ENCODE measurements around the gene SLC38A10. TPM values are rescaled to one million over a fixed set of nuclear protein-coding genes. Genes with fewer than 3 reads are reported as not detected.

Gene SLC38A10
- total and polyA plus RNA-seq, 10 of the 15 experiments (the other 5 are each of a cell fraction or from before 2014, with no cell fraction given), result 0.52 to 67.9 (median 22.1) TPM

GRCh38 chr17:81221842-81222619 is 73.1 kb downstream of the SLC38A10 start:
- RAD21 ChIA-PET (ENCODE audit: unreplicated experiment), result interaction anchor here (0.9 to 1.2 kb wide), 2 partner anchors 18 to 293 kb away, joined by 3 to 18 read pairs; partner anchors contain the start of genes NDUFAF8 and TEPSIN
- peak overlapping the region; percentile 43; the same call in 1 of the 2 replicates for H3K27ac ChIP-seq (ENCODE audit: control insufficient read depth, insufficient read depth)
- H3K4me1 ChIP-seq (ENCODE audit: control insufficient read depth, insufficient read depth, low read length), result peaks cover 9% of the 10 kb centered on the region
- FAIRE-seq (no peak), DNase-seq (ENCODE audit: low read depth, low spot score) (no peak), ATAC-seq (peak; percentile 2)
- peak overlapping the region; percentile 96 for H3K4me3 ChIP-seq
- no peaks in the 10 kb centered on the region for H4K20me1 ChIP-seq (ENCODE audit: control insufficient read depth, insufficient read depth)
- no peaks in the 10 kb centered on the region for H3K36me3 ChIP-seq (ENCODE audit: control insufficient read depth in 2 of 2, insufficient read depth in 2 of 2, low read length in 1 of 2)
- in situ Hi-C loops (cut with MboI), result no loop called here
- CTCF ChIA-PET, result interaction anchor here (0.7 to 1.3 kb wide), 5 partner anchors 11 to 70 kb away, joined by 3 to 4 read pairs (median 3); partner anchors contain the start of genes NDUFAF8 and TEPSIN
- no TSS peak for BruUV-seq (replicated peaks)
- peak overlapping the region; percentile 18 for H2AFZ ChIP-seq (ENCODE audit: control insufficient read depth, low read depth, low read length)
- POLR2A ChIA-PET, result interaction anchor here (1.3 kb wide), 2 partner anchors 17 to 73 kb away, joined by 8 to 18 read pairs; partner anchors contain the start of genes NDUFAF8, SLC38A10 and TEPSIN
- no peaks in the 10 kb centered on the region for H3K9me3 ChIP-seq (replicated peaks; ENCODE audit: control insufficient read depth, insufficient read depth, low read length)
- no peaks in the 10 kb centered on the region for H3K27me3 ChIP-seq (replicated peaks in 1 of 2; ENCODE audit: control insufficient read depth in 2 of 2, insufficient read depth in 2 of 2, low read length in 1 of 2)
- H3K4me2 ChIP-seq (ENCODE audit: control insufficient read depth, insufficient read depth), result peak overlapping the region; percentile 93
- peaks cover 3% of the 10 kb centered on the region for H3K79me2 ChIP-seq (ENCODE audit: control insufficient read depth, insufficient read depth, low read length)
- SMC1A ChIA-PET (ENCODE audit: uncharacterized antibody, unreplicated experiment), result interaction anchor here (0.6 to 1.1 kb wide), 3 partner anchors 10 to 263 kb away, joined by 3 read pairs; no protein-coding TSS in a partner anchor
- intact Hi-C loops (cut with micrococcal nuclease; ENCODE audit: unreplicated experiment), result no loop called here
- peak overlapping the region; percentile 62 for H3K9ac ChIP-seq (ENCODE audit: control insufficient read depth, insufficient read depth, low read length)
- 38% methylated on average over 16 of the region's 24 CpGs for WGBS (ENCODE audit: insufficient coverage, insufficient replicate concordance, low lambda C conversion rate, missing lambda C conversion rate)
- TF ChIP-seq, protein P1, sequence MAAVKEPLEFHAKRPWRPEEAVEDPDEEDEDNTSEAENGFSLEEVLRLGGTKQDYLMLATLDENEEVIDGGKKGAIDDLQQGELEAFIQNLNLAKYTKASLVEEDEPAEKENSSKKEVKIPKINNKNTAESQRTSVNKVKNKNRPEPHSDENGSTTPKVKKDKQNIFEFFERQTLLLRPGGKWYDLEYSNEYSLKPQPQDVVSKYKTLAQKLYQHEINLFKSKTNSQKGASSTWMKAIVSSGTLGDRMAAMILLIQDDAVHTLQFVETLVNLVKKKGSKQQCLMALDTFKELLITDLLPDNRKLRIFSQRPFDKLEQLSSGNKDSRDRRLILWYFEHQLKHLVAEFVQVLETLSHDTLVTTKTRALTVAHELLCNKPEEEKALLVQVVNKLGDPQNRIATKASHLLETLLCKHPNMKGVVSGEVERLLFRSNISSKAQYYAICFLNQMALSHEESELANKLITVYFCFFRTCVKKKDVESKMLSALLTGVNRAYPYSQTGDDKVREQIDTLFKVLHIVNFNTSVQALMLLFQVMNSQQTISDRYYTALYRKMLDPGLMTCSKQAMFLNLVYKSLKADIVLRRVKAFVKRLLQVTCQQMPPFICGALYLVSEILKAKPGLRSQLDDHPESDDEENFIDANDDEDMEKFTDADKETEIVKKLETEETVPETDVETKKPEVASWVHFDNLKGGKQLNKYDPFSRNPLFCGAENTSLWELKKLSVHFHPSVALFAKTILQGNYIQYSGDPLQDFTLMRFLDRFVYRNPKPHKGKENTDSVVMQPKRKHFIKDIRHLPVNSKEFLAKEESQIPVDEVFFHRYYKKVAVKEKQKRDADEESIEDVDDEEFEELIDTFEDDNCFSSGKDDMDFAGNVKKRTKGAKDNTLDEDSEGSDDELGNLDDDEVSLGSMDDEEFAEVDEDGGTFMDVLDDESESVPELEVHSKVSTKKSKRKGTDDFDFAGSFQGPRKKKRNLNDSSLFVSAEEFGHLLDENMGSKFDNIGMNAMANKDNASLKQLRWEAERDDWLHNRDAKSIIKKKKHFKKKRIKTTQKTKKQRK (IDR thresholded peaks at IDR 0.05; ENCODE audit: low read depth, low read length), result no peak
- TF ChIP-seq BCL11A (IDR thresholded peaks at IDR 0.05; ENCODE audit: low read depth, low read length), result no peak
- TF ChIP-seq TCF12 (IDR thresholded peaks at IDR 0.05; ENCODE audit: low read depth, low read length), result no peak
- TF ChIP-seq, protein P2, sequence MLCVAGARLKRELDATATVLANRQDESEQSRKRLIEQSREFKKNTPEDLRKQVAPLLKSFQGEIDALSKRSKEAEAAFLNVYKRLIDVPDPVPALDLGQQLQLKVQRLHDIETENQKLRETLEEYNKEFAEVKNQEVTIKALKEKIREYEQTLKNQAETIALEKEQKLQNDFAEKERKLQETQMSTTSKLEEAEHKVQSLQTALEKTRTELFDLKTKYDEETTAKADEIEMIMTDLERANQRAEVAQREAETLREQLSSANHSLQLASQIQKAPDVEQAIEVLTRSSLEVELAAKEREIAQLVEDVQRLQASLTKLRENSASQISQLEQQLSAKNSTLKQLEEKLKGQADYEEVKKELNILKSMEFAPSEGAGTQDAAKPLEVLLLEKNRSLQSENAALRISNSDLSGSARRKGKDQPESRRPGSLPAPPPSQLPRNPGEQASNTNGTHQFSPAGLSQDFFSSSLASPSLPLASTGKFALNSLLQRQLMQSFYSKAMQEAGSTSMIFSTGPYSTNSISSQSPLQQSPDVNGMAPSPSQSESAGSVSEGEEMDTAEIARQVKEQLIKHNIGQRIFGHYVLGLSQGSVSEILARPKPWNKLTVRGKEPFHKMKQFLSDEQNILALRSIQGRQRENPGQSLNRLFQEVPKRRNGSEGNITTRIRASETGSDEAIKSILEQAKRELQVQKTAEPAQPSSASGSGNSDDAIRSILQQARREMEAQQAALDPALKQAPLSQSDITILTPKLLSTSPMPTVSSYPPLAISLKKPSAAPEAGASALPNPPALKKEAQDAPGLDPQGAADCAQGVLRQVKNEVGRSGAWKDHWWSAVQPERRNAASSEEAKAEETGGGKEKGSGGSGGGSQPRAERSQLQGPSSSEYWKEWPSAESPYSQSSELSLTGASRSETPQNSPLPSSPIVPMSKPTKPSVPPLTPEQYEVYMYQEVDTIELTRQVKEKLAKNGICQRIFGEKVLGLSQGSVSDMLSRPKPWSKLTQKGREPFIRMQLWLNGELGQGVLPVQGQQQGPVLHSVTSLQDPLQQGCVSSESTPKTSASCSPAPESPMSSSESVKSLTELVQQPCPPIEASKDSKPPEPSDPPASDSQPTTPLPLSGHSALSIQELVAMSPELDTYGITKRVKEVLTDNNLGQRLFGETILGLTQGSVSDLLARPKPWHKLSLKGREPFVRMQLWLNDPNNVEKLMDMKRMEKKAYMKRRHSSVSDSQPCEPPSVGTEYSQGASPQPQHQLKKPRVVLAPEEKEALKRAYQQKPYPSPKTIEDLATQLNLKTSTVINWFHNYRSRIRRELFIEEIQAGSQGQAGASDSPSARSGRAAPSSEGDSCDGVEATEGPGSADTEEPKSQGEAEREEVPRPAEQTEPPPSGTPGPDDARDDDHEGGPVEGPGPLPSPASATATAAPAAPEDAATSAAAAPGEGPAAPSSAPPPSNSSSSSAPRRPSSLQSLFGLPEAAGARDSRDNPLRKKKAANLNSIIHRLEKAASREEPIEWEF (IDR thresholded peaks at IDR 0.05; ENCODE audit: insufficient replicate concordance, low read depth, low read length), result no peak
- TF ChIP-seq, protein P3, sequence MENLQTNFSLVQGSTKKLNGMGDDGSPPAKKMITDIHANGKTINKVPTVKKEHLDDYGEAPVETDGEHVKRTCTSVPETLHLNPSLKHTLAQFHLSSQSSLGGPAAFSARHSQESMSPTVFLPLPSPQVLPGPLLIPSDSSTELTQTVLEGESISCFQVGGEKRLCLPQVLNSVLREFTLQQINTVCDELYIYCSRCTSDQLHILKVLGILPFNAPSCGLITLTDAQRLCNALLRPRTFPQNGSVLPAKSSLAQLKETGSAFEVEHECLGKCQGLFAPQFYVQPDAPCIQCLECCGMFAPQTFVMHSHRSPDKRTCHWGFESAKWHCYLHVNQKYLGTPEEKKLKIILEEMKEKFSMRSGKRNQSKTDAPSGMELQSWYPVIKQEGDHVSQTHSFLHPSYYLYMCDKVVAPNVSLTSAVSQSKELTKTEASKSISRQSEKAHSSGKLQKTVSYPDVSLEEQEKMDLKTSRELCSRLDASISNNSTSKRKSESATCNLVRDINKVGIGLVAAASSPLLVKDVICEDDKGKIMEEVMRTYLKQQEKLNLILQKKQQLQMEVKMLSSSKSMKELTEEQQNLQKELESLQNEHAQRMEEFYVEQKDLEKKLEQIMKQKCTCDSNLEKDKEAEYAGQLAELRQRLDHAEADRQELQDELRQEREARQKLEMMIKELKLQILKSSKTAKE (IDR thresholded peaks at IDR 0.05; ENCODE audit: low read depth, poor library complexity, severe bottlenecking), result no peak
- no peak for TF ChIP-seq ZNF274 (IDR thresholded peaks at IDR 0.05; ENCODE audit: insufficient read depth, insufficient read length)
- no peak for TF ChIP-seq STAT3 (IDR thresholded peaks at IDR 0.05; ENCODE audit: low read depth, low read length)
- no peak for TF ChIP-seq TBL1XR1 (IDR thresholded peaks at IDR 0.05; ENCODE audit: low read depth, low read length)
- TF ChIP-seq GATAD2B (conservative IDR thresholded peaks at IDR 0.05; ENCODE audit: low read depth), result no peak
- TF ChIP-seq, protein P4, sequence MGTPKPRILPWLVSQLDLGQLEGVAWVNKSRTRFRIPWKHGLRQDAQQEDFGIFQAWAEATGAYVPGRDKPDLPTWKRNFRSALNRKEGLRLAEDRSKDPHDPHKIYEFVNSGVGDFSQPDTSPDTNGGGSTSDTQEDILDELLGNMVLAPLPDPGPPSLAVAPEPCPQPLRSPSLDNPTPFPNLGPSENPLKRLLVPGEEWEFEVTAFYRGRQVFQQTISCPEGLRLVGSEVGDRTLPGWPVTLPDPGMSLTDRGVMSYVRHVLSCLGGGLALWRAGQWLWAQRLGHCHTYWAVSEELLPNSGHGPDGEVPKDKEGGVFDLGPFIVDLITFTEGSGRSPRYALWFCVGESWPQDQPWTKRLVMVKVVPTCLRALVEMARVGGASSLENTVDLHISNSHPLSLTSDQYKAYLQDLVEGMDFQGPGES (IDR thresholded peaks at IDR 0.05), result no peak
